ENCODE measurements around the gene HECW1.

Gene HECW1

GRCh38 chr7:43546231-43546630 is 433.8 kb downstream of the HECW1 start:
- no peak for TF ChIP-seq CTCF (IDR thresholded peaks at IDR 0.05; ENCODE audit: low read depth, low read length)
- no peak for DNase-seq (ENCODE audit: extremely low read depth, low read depth)

GRCh38 chr7:43550427-43550826 is 438.0 kb downstream of the HECW1 start:
- TF ChIP-seq CTCF (IDR thresholded peaks at IDR 0.05; ENCODE audit: low read depth, low read length) = no peak
- DNase-seq (ENCODE audit: extremely low read depth, low read depth) = no peak

- no peak for TF ChIP-seq CTCF (IDR thresholded peaks at IDR 0.05; ENCODE audit: low read depth, low read length)
- no peak for DNase-seq (ENCODE audit: extremely low read depth, low read depth)
These were observed 439.7 kb downstream of the HECW1 start for GRCh38 chr7:43552122-43552521.

- TF ChIP-seq CTCF (IDR thresholded peaks at IDR 0.05; ENCODE audit: low read depth, low read length) = no peak
- DNase-seq (ENCODE audit: extremely low read depth, low read depth) = no peak
These were observed 441.6 kb downstream of the HECW1 start for GRCh38 chr7:43553999-43554398.

- TF ChIP-seq CTCF (IDR thresholded peaks at IDR 0.05; ENCODE audit: low read depth, low read length) = no peak
- DNase-seq (ENCODE audit: extremely low read depth, low read depth) = no peak
These were observed 442.0 kb downstream of the HECW1 start for GRCh38 chr7:43554423-43554822.

GRCh38 chr7:43557831-43558495 is 445.5 kb downstream of the HECW1 start:
- no peak for DNase-seq (ENCODE audit: extremely low read depth, low read depth)

More at GRCh38 chr7:43557831-43558495, 445.5 kb downstream of the HECW1 start:
- TF ChIP-seq CTCF (IDR thresholded peaks at IDR 0.05; ENCODE audit: low read depth, low read length) = no peak

Measured in AG09319 (cell line).